ENCODE measurements around the gene XIRP2. TPM values are rescaled to one million over a fixed set of nuclear protein-coding genes. Genes with fewer than 3 reads are reported as not detected.

Gene XIRP2
- total and polyA plus RNA-seq, 2 of the 13 experiments (the other 11 are each of a cell fraction or from before 2014, with no cell fraction given), result 0.04 to 0.05 TPM

DNA sequence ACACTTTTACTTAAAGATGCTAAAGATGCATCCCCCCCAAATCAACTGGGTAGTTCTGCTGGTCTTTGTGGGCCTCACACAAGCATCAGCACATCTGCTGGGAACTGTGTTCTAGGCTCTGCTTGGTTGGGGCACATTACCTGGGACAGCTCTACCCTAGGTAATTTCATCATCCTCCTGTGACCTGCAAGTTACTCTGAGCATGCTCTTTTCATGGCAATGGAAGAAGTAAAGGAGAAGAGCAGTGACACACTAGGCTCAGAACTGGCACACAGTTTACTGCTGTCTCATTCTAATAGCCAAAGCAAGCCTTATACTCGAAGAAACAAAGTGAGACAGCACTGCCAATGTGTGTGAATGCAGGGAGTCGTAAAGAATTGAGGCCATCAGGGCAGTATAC lies 376.7 kb downstream of the XIRP2 start (continued):
- TF ChIP-seq, protein P1, sequence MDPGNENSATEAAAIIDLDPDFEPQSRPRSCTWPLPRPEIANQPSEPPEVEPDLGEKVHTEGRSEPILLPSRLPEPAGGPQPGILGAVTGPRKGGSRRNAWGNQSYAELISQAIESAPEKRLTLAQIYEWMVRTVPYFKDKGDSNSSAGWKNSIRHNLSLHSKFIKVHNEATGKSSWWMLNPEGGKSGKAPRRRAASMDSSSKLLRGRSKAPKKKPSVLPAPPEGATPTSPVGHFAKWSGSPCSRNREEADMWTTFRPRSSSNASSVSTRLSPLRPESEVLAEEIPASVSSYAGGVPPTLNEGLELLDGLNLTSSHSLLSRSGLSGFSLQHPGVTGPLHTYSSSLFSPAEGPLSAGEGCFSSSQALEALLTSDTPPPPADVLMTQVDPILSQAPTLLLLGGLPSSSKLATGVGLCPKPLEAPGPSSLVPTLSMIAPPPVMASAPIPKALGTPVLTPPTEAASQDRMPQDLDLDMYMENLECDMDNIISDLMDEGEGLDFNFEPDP (CRISPR knock-in tag; conservative IDR thresholded peaks at IDR 0.05), result no peak
- TF ChIP-seq, protein P2, sequence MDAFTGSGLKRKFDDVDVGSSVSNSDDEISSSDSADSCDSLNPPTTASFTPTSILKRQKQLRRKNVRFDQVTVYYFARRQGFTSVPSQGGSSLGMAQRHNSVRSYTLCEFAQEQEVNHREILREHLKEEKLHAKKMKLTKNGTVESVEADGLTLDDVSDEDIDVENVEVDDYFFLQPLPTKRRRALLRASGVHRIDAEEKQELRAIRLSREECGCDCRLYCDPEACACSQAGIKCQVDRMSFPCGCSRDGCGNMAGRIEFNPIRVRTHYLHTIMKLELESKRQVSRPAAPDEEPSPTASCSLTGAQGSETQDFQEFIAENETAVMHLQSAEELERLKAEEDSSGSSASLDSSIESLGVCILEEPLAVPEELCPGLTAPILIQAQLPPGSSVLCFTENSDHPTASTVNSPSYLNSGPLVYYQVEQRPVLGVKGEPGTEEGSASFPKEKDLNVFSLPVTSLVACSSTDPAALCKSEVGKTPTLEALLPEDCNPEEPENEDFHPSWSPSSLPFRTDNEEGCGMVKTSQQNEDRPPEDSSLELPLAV (CRISPR knock-in tag; conservative IDR thresholded peaks at IDR 0.05; ENCODE audit: low read depth), result no peak
- TF ChIP-seq SAP130 (CRISPR knock-in tag; IDR thresholded peaks at IDR 0.05; ENCODE audit: low read depth), result no peak
- TF ChIP-seq KLF15 (CRISPR knock-in tag; IDR thresholded peaks at IDR 0.05; ENCODE audit: borderline replicate concordance), result no peak
- TF ChIP-seq MZF1 (CRISPR knock-in tag; IDR thresholded peaks at IDR 0.05; ENCODE audit: borderline replicate concordance), result no peak
- no peak for TF ChIP-seq ZKSCAN5 (CRISPR knock-in tag; IDR thresholded peaks at IDR 0.05)
- no peak for TF ChIP-seq ZBTB8A (CRISPR knock-in tag; IDR thresholded peaks at IDR 0.05; ENCODE audit: borderline replicate concordance, low read depth)

DNA sequence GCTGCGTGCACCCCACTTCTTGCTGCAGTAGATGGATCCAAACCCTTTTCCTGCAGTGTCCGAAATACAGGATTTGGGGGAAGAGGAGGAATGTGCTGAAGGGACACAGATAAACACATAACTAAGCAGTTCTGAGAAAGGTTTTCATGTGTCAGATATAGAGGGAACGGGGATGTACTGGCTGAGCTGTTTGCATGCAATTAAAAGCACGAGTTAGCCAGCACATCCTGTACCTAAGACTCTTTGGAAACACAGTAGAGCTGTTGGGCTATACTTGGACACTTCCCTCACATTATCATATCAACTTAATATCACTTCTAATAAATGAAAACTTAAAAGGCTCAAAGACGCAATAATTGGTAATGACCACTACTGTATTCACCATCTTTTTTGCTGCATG lies 377.4 kb downstream of the XIRP2 start:
- CTCF ChIA-PET (ENCODE audit: low intra/inter-chr PET ratio, low total read pairs), result no interaction called here
- Histone ChIP-seq H3K9me3 (ENCODE audit: low read length) (peaks cover 21% of the 10 kb centered on the region), H3K9ac (ENCODE audit: insufficient read depth, low read depth, low read length) (no peak overlapping the region), H2AFZ (ENCODE audit: low read length) (no peak overlapping the region), H3K4me1 (ENCODE audit: insufficient read depth, low read length) (no peaks in the 10 kb centered on the region), H3K4me3 (replicated peaks in 1 of 3; ENCODE audit: insufficient read depth in 1 of 3, low read depth in 2 of 3, low read length in 3 of 3) (no peak overlapping the region), H3K27me3 (ENCODE audit: control insufficient read depth in 1 of 2, insufficient read depth in 2 of 2, low read length in 2 of 2) (no peaks in the 10 kb centered on the region), H3K36me3 (replicated peaks in 1 of 2; ENCODE audit: control insufficient read depth in 1 of 2, insufficient read depth in 2 of 2, low read length in 2 of 2) (no peaks in the 10 kb centered on the region), H3K27ac (ENCODE audit: extremely low read length, insufficient read depth, low read length) (no peak overlapping the region), H3K4me2 (ENCODE audit: low read depth, low read length) (no peak overlapping the region), H3K79me2 (ENCODE audit: insufficient read depth, low read length) (no peaks in the 10 kb centered on the region), H4K20me1 (ENCODE audit: insufficient read depth, low read length) (no peaks in the 10 kb centered on the region)
- intact Hi-C loops (cut with micrococcal nuclease; ENCODE audit: unreplicated experiment), result no loop called here
- POLR2A ChIA-PET, result no interaction called here
- TF ChIP-seq, protein P3, sequence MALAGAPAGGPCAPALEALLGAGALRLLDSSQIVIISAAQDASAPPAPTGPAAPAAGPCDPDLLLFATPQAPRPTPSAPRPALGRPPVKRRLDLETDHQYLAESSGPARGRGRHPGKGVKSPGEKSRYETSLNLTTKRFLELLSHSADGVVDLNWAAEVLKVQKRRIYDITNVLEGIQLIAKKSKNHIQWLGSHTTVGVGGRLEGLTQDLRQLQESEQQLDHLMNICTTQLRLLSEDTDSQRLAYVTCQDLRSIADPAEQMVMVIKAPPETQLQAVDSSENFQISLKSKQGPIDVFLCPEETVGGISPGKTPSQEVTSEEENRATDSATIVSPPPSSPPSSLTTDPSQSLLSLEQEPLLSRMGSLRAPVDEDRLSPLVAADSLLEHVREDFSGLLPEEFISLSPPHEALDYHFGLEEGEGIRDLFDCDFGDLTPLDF (CRISPR knock-in tag; IDR thresholded peaks at IDR 0.05), result no peak
- TF ChIP-seq NFE2L1 (CRISPR knock-in tag; IDR thresholded peaks at IDR 0.05; ENCODE audit: borderline replicate concordance) (no peak), KDM6A (CRISPR knock-in tag; IDR thresholded peaks at IDR 0.05; ENCODE audit: low read depth) (no peak), HDAC6 (IDR thresholded peaks at IDR 0.05; ENCODE audit: low read depth, low read length) (no peak), KLF15 (CRISPR knock-in tag; IDR thresholded peaks at IDR 0.05; ENCODE audit: borderline replicate concordance) (no peak)
- TF ChIP-seq, protein P4, sequence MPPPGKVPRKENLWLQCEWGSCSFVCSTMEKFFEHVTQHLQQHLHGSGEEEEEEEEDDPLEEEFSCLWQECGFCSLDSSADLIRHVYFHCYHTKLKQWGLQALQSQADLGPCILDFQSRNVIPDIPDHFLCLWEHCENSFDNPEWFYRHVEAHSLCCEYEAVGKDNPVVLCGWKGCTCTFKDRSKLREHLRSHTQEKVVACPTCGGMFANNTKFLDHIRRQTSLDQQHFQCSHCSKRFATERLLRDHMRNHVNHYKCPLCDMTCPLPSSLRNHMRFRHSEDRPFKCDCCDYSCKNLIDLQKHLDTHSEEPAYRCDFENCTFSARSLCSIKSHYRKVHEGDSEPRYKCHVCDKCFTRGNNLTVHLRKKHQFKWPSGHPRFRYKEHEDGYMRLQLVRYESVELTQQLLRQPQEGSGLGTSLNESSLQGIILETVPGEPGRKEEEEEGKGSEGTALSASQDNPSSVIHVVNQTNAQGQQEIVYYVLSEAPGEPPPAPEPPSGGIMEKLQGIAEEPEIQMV (CRISPR knock-in tag; IDR thresholded peaks at IDR 0.05; ENCODE audit: low read depth), result no peak
- FAIRE-seq, result no peak
- no TSS peak for BruUV-seq (replicated peaks)
- DNase-seq (ENCODE audit: low spot score), result no peak
- 27% methylated on average over 5 of the region's 5 CpGs for WGBS (ENCODE audit: low lambda C conversion rate)
- in situ Hi-C loops (cut with HindIII; ENCODE audit: extremely low pct_ligation_motif_present, low pct_unique_long_range_greater_than_20kb), result loop anchor here (25.0 kb wide), 1 partner anchor 847 kb away; no protein-coding TSS in a partner anchor
- no peak for ATAC-seq
